Calu3 (cell line): Measurements from ENCODE around the gene VPS13D. TPM values are rescaled to one million over a fixed set of nuclear protein-coding genes. Genes with fewer than 3 reads are reported as not detected.

Source experiments
- BruUV-seq: library from RNA; stranded (reverse); fragments of 400-500 nt; replicated peaks from 2 replicates; lab custom pipeline; 2021; lab: Mats Ljungman, UMichigan
- CTCF ChIA-PET: fragments of 300-600 bp; sonication (Branson Sonifier 250); formaldehyde crosslinking; loops from one replicate; lab custom pipeline; 2022; ENCODE audit warnings: antibody characterized with exemption; lab: Charles Lee
- DNase-seq: peaks from one replicate; pipeline ENCODE4 v3.0.0; 2022
- H3K27ac Mint-ChIP-seq: one replicate; pipeline ENCODE4 v1.8.0; 2022; ENCODE audit warnings: mixed read lengths; ENCODE audit not compliant: unreplicated experiment
- H3K27me3 Mint-ChIP-seq: one replicate; pipeline ENCODE4 v1.8.0; 2022; ENCODE audit warnings: mixed read lengths; ENCODE audit not compliant: unreplicated experiment
- H3K36me3 Mint-ChIP-seq: one replicate; pipeline ENCODE4 v1.8.0; 2022; ENCODE audit warnings: mild to moderate bottlenecking, moderate library complexity, mixed read lengths; ENCODE audit not compliant: insufficient read depth, unreplicated experiment
- H3K4me1 Mint-ChIP-seq: one replicate; pipeline ENCODE4 v1.8.0; 2022; ENCODE audit warnings: mild to moderate bottlenecking, low read depth, mixed read lengths; ENCODE audit not compliant: unreplicated experiment
- H3K4me3 Mint-ChIP-seq: one replicate; pipeline ENCODE4 v1.8.0; 2022; ENCODE audit warnings: mild to moderate bottlenecking, low read depth, moderate library complexity, mixed read lengths; ENCODE audit not compliant: unreplicated experiment
- H3K9me3 Mint-ChIP-seq: one replicate; pipeline ENCODE4 v1.8.0; 2022; ENCODE audit warnings: low read depth, mixed read lengths; ENCODE audit not compliant: unreplicated experiment
- CTCF ChIP-seq: fragments of 200-600 bp; IDR thresholded peaks from one replicate; pipeline ENCODE4 v1.8.0; 2022; ENCODE audit warnings: antibody characterized with exemption; ENCODE audit not compliant: unreplicated experiment
- intact Hi-C: fragments of 100-400 bp; cut with micrococcal nuclease; formaldehyde crosslinking; loops from one replicate; pipeline ENCODE4 v1.10.0; 2022; ENCODE audit not compliant: unreplicated experiment
- total RNA-seq: library from RNA; stranded (reverse); gene quantifications from 2 replicates; pipeline ENCODE4 v1.2.3, GENCODE V29; 2022

Gene VPS13D
- total RNA-seq, 1 experiment from 2014 or later: 30.6 TPM

DNA sequence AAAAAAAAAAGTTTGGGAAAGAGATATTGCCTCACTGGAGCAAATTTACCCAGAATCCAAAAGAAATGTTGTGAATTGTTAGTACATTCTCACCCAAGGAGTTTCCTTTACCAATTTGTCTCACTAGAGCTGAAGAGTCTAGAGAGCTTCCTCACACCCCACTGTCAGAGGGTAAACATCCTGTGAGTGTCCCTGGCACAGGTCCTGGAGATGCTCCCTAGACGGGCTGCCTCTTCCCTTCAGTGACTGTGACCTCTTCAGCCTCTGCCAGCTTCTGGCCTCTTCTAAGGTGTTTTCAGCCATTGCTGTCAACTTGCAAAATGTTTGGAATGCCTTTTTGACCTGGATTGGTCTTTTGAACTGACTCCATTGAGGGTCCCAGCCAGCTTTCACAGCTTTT lies 228.7 kb downstream of the VPS13D start:
- Mint-ChIP-seq H3K4me1 (peaks cover 47% of the 10 kb centered on the region), H3K27ac (no peak overlapping the region), H3K36me3 (peaks cover 11% of the 10 kb centered on the region), H3K9me3 (no peaks in the 10 kb centered on the region), H3K27me3 (no peaks in the 10 kb centered on the region), H3K4me3 (no peak overlapping the region)
- no TSS peak for BruUV-seq
- no peak for DNase-seq
- CTCF ChIA-PET: no interaction called here
- no peak for TF ChIP-seq CTCF
- intact Hi-C loops: no loop called here

DNA sequence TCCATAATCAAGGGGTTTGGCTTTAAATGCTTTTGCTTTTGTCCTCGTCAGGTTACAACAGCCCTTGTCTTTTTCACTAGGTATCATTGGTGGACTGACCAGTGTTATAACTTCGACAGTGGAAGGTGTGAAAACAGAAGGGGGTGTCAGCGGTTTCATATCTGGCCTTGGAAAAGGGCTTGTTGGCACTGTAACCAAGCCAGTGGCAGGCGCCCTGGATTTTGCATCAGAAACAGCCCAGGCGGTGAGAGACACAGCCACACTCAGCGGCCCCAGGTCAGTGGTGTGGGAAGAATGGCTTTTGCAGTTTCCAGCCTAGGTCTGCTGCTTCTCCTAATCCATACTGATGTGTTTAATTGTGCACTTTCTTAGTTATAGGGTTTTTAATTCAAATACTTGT lies 230.3 kb downstream of the VPS13D start:
- Mint-ChIP-seq H3K4me3 (no peak overlapping the region), H3K4me1 (peaks cover 32% of the 10 kb centered on the region), H3K27ac (no peak overlapping the region), H3K36me3 (no peaks in the 10 kb centered on the region), H3K9me3 (no peaks in the 10 kb centered on the region), H3K27me3 (no peaks in the 10 kb centered on the region)
- intact Hi-C loops: no loop called here
- TF ChIP-seq CTCF: no peak
- no TSS peak for BruUV-seq
- CTCF ChIA-PET: no interaction called here
- DNase-seq: no peak

DNA sequence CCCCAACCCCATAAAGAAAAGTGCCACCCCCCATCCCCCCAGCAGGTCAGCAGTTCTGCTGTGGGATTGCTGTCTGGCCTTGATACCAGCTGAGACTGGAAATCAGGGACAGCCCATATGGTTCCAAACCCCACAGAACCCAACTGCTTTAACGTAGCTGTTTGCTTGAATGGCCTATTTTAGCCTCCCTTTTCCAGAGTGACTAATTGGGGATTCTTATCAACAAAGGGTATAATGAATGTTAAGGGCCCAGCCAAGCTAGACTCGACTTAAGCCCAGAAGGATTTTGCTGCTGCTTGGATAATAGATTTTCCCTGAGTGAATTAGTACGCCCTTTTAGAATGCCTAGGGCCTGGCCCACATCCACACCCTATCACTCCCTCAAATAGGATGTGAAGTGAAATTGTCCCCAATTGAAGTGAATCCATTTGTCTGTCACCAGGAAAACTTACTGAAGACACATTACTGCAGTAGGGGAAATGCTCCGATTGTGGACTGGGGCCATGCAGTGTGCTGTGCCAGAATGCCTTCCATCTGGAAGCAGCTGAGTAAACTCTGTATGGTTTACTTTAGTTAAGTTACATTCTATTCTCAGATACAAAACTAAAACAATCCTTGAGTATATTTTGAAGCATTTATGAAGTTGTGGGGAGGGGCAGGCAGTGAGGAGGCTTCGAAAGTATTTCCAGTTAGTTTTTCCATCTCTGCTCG lies 231.2 kb downstream of the VPS13D start:
- no peak for DNase-seq
- Mint-ChIP-seq H3K4me3 (no peak overlapping the region), H3K9me3 (no peaks in the 10 kb centered on the region), H3K4me1 (peaks cover 32% of the 10 kb centered on the region), H3K36me3 (no peaks in the 10 kb centered on the region), H3K27ac (no peak overlapping the region), H3K27me3 (no peaks in the 10 kb centered on the region)
- CTCF ChIA-PET: no interaction called here
- TF ChIP-seq CTCF: no peak
- intact Hi-C loops: no loop called here
- no TSS peak for BruUV-seq

DNA sequence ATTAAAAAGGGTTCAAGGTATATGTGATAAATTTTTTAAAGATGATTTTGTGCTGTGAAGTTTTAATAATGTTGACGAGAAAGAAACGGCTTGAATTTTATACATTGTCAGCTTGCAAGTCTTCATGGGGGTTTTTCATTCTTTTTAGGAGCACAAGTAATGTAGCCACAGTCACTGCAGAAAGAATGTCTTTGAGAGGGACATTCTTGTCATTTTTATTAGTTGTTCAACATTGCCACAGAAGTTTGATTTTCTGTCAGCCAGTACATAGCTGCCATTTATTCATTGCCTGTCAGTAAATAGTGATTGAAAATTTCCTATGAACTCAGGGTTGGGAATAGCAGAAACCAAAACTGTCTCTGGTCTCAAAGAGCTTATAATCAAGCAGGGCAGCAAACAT lies 231.9 kb downstream of the VPS13D start:
- no peak overlapping the region for H3K27ac Mint-ChIP-seq
- H3K27me3 Mint-ChIP-seq: no peaks in the 10 kb centered on the region
- intact Hi-C loops: no loop called here
- no peak overlapping the region for H3K4me3 Mint-ChIP-seq
- CTCF ChIA-PET: no interaction called here
- no peaks in the 10 kb centered on the region for H3K36me3 Mint-ChIP-seq
- H3K4me1 Mint-ChIP-seq: peaks cover 27% of the 10 kb centered on the region
- BruUV-seq: no TSS peak
- no peaks in the 10 kb centered on the region for H3K9me3 Mint-ChIP-seq
- no peak for TF ChIP-seq CTCF
- no peak for DNase-seq
